GM12874 (cell line): Measurements from ENCODE around the gene PROSER3.

Experiments used
- CTCF ChIP-seq: IDR thresholded peaks from 2 replicates; pipeline ENCODE4 v1.5.1; 2011; ENCODE audit warnings: low read depth, mild to moderate bottlenecking, control low read depth, low read length, moderate library complexity; ENCODE audit not compliant: insufficient read depth

Gene PROSER3

GRCh38 chr19:35787227-35787799 is 29.3 kb downstream of the PROSER3 start:
- TF ChIP-seq CTCF = no peak

GRCh38 chr19:35788205-35788960 is 30.4 kb downstream of the PROSER3 start:
- TF ChIP-seq CTCF = no peak

GRCh38 chr19:35789195-35789977 is 31.4 kb downstream of the PROSER3 start:
- no peak for TF ChIP-seq CTCF

GRCh38 chr19:35789978-35790944 is 32.3 kb downstream of the PROSER3 start:
- no peak for TF ChIP-seq CTCF

- peak; percentile 45; the same call in 1 of the 2 replicates for TF ChIP-seq CTCF
Measured at GRCh38 chr19:35790981-35791813, 33.2 kb downstream of the PROSER3 start.

- TF ChIP-seq CTCF = no peak
Measured at GRCh38 chr19:35791814-35792279, 33.9 kb downstream of the PROSER3 start.
